GM15510 (cell line): Measurements from ENCODE around the gene AGPS.

ENCODE experiments used
- POLR2A ChIP-seq: IDR thresholded peaks from 3 replicates; pipeline ENCODE4 v1.6.1; 2011; ENCODE audit warnings: borderline replicate concordance; ENCODE audit not compliant: insufficient read length; ENCODE audit errors: extremely low read depth

AGPS gene

DNA sequence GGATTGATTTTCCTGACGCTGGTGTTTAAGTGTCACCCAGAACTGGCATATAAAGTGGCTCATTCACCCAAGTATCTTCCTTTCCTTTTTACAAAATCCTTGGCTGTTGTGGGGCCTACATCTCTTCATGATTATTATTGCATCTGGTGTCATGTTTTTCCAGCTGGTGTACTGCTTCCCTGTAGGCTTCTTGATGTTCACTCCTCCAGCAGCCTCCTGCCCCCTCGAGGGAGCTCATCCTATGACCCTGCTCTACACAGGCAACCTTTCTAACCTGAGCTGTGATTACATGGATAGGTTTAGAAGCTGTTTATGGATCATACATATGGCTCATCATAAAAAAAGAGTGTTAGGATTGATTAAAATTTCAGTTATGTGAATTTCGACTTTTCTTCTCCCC is 12.4 kb upstream of the AGPS start:
- no peak for TF ChIP-seq POLR2A

DNA sequence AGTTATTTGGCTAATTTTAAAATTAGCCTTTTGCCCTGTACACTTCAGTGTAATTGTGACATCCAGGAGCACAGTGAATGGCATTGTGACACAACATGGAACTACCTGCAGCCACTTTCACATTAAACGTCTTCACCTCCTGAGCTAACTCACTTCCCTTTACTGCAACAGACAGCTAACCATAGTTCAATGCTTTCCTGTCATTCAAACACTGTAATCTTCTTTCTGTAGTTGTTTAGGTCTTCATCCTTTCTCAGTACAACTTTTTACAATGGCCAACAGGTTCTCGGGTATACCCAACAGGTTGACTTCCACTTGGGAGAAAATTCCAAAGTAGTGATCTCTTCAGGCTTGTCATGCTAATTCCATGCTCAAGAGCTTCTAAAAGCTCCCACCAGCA is 8.6 kb upstream of the AGPS start:
- TF ChIP-seq POLR2A, result no peak

DNA sequence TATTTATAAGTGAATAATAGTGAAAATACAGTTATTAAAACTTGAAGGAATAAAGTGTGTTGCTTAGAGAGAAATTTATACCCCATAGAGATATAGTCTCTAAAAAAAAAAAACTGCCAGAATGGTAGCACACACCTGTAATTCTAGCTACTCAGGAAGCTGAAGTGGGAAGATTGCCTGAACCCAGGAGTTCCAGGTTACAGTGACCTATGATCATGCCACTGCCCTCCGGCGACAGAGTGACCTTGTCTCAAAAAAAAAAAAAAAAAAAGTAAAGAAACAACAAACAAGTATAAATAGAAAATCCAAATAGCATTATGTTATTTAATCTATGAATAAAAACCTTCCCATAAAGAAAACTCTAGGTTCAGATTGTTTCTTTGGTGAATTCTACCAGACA is 7.4 kb upstream of the AGPS start:
- TF ChIP-seq POLR2A, result no peak

DNA sequence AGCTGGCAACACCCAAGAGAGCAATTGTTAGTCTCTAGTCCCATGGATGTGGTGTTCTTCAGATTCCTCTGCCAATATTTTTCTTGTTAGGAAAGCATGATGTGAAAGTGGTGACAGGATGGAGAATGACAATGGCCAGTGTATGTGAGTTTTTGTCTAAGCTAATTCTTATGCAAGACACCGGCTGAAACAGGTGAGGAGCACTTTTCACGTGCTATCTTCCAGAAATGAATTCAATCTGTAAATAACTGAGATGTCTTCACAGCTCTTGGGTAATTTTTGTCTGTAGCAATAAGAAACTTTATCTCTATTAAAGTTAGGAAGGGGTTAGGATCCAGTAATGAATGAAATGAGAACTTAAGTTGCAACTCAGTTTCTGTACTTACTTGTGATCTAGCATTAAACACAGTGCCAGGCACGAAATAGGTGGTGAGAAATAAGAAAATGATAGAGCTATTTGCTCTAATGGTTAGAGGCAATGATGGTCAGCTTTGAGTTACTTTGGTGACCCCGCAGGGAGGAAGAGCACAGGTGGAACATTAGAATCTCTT is 676 bp upstream of the AGPS start:
- no peak for TF ChIP-seq POLR2A

DNA sequence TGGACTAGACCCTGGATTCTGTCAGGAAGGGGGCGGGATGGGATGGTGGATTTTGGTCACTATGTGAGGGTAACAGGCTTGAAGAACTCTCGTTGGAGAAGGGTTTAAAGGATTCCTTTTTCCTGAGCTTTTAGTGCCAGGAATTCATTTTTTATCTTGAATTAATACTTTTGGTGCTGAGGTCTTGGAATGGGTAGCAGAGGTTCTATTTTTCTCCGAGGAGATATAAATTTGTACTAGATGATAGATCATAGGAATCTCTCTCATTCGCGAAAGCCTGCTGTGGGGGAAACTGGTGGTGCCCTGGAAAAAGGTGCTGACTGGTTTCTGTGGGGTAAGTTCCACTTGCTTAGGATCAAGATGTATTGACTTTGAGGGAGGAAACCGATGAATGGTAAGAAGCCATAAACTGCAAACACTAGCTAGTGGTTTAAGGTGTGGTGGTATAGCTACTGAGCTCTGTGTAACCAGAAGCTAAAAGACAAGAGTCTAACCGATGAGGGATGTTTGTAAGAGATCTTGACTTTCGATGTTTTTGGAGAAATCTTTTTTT is 706 bp downstream of the AGPS start:
- TF ChIP-seq POLR2A, result no peak

DNA sequence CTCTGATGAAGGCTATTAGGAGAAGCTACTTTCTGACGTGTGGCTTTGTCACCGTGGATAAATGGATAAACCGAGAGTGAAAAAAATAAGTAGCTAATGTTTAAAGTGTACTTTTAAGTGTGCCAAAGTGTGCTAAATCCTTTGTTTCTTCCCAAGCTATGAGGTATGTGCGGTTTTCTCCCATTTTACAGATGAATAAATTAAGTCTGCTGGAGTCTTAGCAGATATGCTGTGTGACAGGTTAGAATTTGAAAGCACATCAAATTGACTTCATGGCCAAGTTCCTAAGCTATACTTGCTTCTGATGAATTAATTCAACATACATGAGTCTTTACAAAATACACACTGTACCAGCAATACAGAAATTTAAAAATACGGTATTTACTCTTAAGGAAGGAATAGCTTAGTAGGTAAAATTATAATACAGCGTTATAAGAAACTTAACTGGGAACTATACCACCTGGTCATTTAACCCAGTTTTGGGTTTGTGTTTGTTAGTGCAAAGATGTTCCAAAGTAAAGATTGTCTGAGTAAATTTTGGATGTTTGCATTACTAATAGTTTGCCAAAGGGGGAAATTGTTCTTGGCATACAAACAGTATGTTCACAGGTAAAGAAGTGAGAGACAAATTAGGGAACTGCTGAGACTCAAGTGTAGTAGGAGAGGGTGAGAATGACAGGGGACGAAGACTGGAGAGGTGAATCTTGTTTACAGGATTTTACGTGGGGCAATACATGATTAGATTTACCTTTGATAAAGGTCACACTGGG is 1.4 kb downstream of the AGPS start:
- no peak for TF ChIP-seq POLR2A

DNA sequence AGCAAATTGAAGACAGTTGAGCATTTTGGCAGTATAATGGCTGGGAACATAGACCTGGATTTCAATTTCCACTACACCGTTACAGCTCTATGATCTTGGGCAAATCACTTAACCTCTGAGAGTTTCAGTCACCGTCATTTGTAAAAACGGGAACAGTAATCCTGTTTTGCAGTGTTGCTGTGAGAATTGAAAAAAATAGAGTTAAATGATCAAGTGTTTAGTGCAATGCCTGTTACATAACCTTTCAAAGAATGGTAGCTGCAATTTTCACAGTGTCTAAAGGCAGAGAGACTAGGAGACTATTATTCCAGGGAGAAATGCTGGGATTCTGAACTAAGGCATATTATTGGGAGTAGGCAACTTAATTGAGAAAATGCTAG is 2.0 kb downstream of the AGPS start:
- TF ChIP-seq POLR2A, result no peak

DNA sequence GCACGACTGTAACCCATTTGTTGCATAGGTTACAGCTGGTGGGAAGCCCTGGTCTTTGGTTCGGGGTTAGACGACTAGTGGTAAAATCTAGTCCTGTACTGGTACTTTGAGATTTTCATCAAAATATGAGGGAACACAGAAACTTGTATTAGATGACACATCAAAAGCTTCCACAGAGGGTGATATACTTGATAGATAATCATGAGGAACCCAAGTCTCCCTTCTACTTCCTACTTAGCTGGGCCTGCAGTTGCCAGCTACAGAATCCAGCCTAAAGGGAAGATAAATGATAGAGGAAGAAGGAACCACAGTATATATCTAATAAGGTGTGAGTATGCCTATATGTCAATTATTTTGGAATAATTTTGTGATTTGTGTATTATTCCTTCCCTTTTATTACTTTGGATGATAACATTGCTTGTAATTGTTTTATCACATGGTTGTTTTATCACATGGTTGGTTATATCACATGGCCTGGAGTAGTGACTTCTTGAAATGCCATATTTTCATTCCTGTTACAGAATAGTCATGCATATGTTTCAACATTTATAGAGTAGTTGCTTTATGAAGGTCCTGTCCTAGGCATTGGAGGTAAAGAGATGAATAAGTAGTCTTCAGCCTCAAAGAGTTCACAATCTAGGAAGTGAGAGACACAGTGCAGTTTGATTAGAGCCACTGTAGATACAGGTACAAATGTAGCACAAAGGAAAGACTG is 2.9 kb downstream of the AGPS start:
- no peak for TF ChIP-seq POLR2A

DNA sequence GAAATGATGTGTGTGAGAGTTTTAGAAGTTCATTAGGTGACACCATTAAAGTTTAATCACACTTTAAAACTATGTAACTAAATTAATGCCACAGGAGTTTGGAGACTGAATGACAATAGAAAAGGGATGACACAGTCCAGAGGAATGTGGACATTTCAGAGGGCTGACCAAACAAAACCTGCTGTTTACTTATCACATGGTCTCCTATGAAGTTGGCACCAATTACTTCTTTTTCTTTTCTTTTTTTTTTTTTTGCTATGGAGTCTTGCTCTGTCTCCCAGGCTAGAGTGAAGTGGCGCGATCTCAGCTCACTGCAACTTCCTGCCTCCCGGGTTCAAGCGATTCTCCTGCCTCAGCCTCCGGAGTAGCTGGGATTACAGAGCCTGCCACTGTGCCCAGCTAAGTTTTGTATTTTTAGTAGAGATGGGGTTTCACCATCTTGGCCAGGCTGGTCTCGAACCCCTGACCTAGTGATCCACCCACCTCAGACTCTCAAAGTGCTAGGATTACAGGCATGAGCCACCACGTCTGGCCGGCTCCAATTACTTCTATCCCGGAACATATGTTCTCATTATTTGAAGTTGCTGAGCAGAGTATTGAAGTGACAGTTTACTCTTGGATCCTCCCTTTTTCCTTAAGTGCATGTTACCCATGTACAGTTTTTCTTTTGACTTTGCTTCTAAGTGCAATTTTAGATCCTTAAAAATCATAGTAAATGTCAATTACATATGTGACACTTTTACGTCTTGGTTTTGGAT is 4.3 kb downstream of the AGPS start:
- no peak for TF ChIP-seq POLR2A

DNA sequence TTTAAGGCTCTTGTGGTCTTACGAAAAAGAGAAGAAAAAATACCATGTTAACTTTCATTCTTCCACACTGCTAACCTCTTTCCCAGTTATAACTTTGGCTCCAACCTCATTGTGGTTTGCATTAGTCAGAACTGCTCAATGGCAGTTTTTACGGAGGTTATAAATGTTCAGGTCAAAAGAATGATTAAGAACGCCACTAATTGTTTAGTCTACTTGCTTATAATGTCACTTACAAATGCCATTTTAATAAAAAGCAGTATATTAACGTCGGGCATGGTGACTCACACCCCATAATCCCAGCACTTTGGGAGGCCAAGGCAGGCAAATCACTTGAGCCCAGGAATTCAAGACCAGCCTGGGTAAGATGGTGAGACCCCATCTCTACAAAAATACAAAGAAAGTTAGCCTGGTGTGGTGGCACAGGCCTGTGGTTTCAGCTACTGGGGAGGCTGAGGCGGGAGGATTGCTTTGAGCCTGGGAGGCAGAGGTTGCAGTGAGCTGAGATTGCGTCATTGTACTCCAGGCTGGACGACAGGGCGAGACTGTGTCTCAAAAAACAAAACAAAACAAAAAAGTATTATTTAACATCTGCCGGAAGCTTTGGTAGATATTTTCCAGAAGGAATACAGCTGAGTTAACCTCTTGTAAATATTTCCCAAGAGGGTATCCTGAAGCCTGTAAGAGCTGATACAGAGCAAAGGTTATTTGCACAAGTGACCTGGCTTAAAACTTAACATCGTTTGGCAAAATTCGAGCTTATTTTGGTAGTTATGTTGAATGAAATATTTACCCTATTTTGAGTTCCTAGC is 5.1 kb downstream of the AGPS start:
- TF ChIP-seq POLR2A, result no peak

DNA sequence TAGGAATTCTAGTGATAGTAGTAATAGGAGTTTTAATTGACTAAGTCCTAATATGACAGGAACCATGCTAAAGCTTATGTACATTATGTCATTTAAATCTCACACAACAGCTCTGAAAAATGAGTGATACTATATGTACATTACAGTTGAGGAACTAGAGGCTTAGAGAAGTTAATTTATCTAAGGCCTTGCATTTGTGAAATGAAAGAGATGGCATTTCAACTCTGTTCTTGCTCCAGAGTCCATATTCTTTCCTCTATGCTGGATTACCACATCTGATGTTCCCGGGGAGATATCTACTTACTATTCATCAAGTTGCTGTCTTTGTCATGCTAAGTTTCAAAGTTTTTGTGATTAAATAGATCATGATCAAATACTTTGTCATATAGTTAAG is 5.7 kb downstream of the AGPS start:
- no peak for TF ChIP-seq POLR2A

DNA sequence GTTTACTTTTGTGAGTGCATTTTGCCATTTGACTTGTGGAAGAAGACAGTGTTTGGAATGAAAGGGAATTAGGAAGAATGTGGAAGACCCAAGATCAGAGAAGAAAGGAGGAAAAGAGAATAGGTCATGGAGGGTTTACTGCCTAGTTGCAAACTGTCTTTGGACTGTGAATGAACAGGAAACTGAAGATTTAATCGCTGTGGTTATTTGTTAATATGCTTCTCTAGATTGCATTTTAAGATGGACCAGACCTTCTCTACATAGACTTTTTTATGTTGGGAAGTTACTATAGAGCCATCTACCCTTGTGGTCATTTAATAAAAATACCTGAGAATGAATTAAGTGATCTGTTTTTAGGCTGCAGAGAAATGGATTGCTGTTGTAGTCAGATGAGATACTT is 6.2 kb downstream of the AGPS start:
- TF ChIP-seq POLR2A, result no peak

DNA sequence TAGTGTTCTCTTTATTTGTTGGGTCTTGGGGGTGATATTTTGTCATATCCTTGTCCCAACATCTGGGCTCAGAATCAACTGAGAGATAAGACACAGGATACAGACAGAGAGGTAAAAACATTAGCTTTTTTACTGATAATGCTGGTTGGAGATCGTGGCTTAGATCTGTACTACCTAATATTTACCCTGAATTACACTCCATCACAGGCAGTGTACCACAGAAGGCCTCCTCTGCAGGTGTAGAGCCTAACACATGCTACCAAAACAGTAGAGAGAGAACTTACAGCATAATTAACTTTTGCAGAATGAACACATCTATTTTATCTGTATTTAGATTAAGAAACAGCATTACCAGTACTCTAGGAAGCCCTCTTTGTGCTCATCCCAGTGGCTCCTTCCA is 6.8 kb downstream of the AGPS start:
- no peak for TF ChIP-seq POLR2A

DNA sequence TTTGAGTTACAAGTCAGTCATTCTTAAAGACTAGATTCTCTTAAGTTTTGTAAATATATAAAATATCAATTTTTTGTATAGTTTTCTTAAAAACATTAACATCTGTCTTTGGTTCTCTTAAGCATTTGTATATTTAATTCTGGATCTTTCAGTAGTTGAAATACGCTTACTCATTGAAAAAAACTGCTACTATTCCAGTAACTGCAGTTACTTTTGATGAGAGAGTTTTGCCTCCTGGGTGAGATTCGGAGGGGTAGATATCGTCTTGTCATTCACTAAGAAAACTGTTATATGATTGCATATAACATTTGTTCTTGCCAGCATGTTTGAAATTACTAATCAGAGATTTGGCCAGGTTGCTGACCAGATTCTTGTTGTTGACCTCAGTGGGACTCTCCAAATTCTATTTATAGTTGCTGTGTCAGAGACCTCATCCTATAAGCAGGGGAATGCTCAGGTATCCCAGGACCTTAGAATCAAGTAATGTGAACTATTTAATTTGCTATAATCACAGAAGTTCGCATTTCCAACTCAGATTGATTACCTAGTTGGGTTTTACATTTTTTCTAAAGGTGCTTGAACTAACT is 7.9 kb downstream of the AGPS start:
- TF ChIP-seq POLR2A, result no peak
